HepG2 (cell line): ENCODE results near the gene AKR1A1. TPM values are rescaled to one million over a fixed set of nuclear protein-coding genes. Genes with fewer than 3 reads are reported as not detected.
A peak's percentile ranks its signal among the peaks of the same experiment; 100 is the strongest.
"Not testable (repeated sequence)": the region's sequence is repeated elsewhere in the genome, so short reads cannot be mapped to it uniquely, and the experiment has no call there.

Experiments used
- ATAC-seq: fragments of 200-7000 bp; cut with Tn5 transposase; 3 replicates; pipeline ENCODE4 v1.9.1; 2020; ENCODE audit warnings: mild to moderate bottlenecking, moderate library complexity
- BruUV-seq: library from RNA; stranded (reverse); fragments of 400-500 nt; replicated peaks from 2 replicates; lab custom pipeline; 2021; lab: Mats Ljungman, UMichigan
- CTCF ChIA-PET: fragments of 300-600 bp; formaldehyde crosslinking; extraction: SDS; loops from one replicate; lab custom pipeline; 2021; ENCODE audit warnings: low total read pairs, inconsistent platforms, low intra/inter-chr PET ratio; lab: Yijun Ruan, JAX
- POLR2A ChIA-PET: fragments of 350-600 bp; sonication (Branson Sonifier 250); formaldehyde crosslinking; loops from one replicate; lab custom pipeline; 2020; ENCODE audit warnings: antibody characterized with exemption, inconsistent platforms; lab: Yijun Ruan, JAX
- DNase-seq: peaks from one replicate; pipeline ENCODE4 v3.0.0-alpha.2; 2015; ENCODE audit warnings: low spot score
- FAIRE-seq: peaks from 3 replicates; lab custom pipeline; 2011; peaks lifted over from hg19 to GRCh38; lab: Jason Lieb, UNC
- H2AFZ ChIP-seq: one replicate; pipeline ENCODE4 v1.6.1; 2011; ENCODE audit warnings: low read length, inconsistent platforms
- H3K27ac ChIP-seq: fragments of 300-600 bp; 3 replicates; pipeline ENCODE4 v1.8.0; 2011; ENCODE audit warnings: mixed run types, mild to moderate bottlenecking, mixed read lengths, low read length, inconsistent platforms; ENCODE audit not compliant: insufficient read depth; ENCODE audit errors: extremely low read length
- H3K27me3 ChIP-seq, 2 experiments: fragments of 200-600 bp in 1 of 2; 2 replicates in 1 of 2; 3 replicates in 1 of 2; pipeline versions ENCODE4 v1.6.0 to v1.8.0; 2011; ENCODE audit warnings: low read length in 2 of 2, mild to moderate bottlenecking in 2 of 2, moderate library complexity in 2 of 2, inconsistent platforms in 1 of 2; ENCODE audit not compliant: insufficient read depth in 2 of 2, control insufficient read depth in 1 of 2
- H3K36me3 ChIP-seq, 2 experiments: fragments of 200-600 bp in 1 of 2; replicated peaks in 1 of 2; 2 replicates in 1 of 2; 3 replicates in 1 of 2; pipeline versions ENCODE4 v1.5.1 to v1.8.0; 2011; ENCODE audit warnings: low read length in 2 of 2, inconsistent platforms in 1 of 2; ENCODE audit not compliant: insufficient read depth in 2 of 2, control insufficient read depth in 1 of 2
- H3K4me1 ChIP-seq: 2 replicates; pipeline ENCODE4 v1.5.1; 2012; ENCODE audit warnings: low read length, inconsistent platforms; ENCODE audit not compliant: insufficient read depth
- H3K4me2 ChIP-seq: 2 replicates; pipeline ENCODE4 v1.6.0; 2011; ENCODE audit warnings: low read depth, low read length, inconsistent platforms
- H3K4me3 ChIP-seq, 3 experiments: fragments of 200-600 bp in 1 of 3; sonication (generic), shearing (Covaris generic) in 1 of 3; replicated peaks in 1 of 3; 2 replicates each; pipeline ENCODE4 v1.5.1; 2011 to 2016; ENCODE audit warnings: low read length in 3 of 3, inconsistent platforms in 2 of 3, low read depth in 2 of 3, mild to moderate bottlenecking in 2 of 3, control low read depth in 1 of 3, mixed read lengths in 1 of 3; ENCODE audit not compliant: insufficient read depth in 1 of 3
- H3K79me2 ChIP-seq: one replicate; pipeline ENCODE4 v1.6.1; 2011; ENCODE audit warnings: low read length, inconsistent platforms; ENCODE audit not compliant: insufficient read depth
- H3K9ac ChIP-seq: 2 replicates; pipeline ENCODE4 v1.6.0; 2011; ENCODE audit warnings: mild to moderate bottlenecking, low read depth, low read length, inconsistent platforms; ENCODE audit not compliant: insufficient read depth
- H3K9me3 ChIP-seq: 2 replicates; pipeline ENCODE4 v1.5.1; 2012; ENCODE audit warnings: mild to moderate bottlenecking, low read length
- H4K20me1 ChIP-seq: 2 replicates; pipeline ENCODE4 v1.6.0; 2011; ENCODE audit warnings: inconsistent platforms, mild to moderate bottlenecking, low read length, moderate library complexity; ENCODE audit not compliant: insufficient read depth
- CCAR2 ChIP-seq: fragments of 200-400 bp; formaldehyde crosslinking; optimal IDR thresholded peaks from 2 replicates; pipeline ENCODE3; 2018; ENCODE audit warnings: low read depth, mild to moderate bottlenecking, low read length, moderate library complexity
- GFI1 ChIP-seq: sonication (generic); formaldehyde crosslinking; IDR thresholded peaks from 2 replicates; pipeline ENCODE4 v1.5.0; 2020; ENCODE audit warnings: missing genetic modification reagents, mild to moderate bottlenecking, borderline replicate concordance
- NR1H2 ChIP-seq: sonication (generic); formaldehyde crosslinking; IDR thresholded peaks from 2 replicates; pipeline ENCODE4 v1.8.1; 2022; ENCODE audit warnings: low read depth, missing genetic modification reagents, borderline replicate concordance
- SUZ12 ChIP-seq: fragments of 150-350 bp; IDR thresholded peaks from 2 replicates; pipeline ENCODE4 v1.6.1; 2014; ENCODE audit warnings: low read depth, low read length
- ZBTB3 ChIP-seq: sonication (generic); formaldehyde crosslinking; IDR thresholded peaks from 2 replicates; pipeline ENCODE4 v1.4.0; 2020; ENCODE audit warnings: low read depth, mild to moderate bottlenecking, moderate library complexity, missing genetic modification reagents, borderline replicate concordance
- ZC3H4 ChIP-seq: sonication (generic); formaldehyde crosslinking; IDR thresholded peaks from 2 replicates; pipeline ENCODE4 v1.4.0; 2020; ENCODE audit warnings: missing genetic modification reagents, borderline replicate concordance
- ZEB1 ChIP-seq: IDR thresholded peaks from 2 replicates; pipeline ENCODE4 v1.6.1; 2012; ENCODE audit warnings: mild to moderate bottlenecking, low read depth, inconsistent platforms; ENCODE audit not compliant: insufficient replicate concordance
- ZNF124 ChIP-seq: sonication (generic); formaldehyde crosslinking; IDR thresholded peaks from 2 replicates; pipeline ENCODE4 v1.4.0; 2020; ENCODE audit warnings: missing genetic modification reagents
- ZNF549 ChIP-seq: sonication (generic); formaldehyde crosslinking; IDR thresholded peaks from 2 replicates; pipeline ENCODE4 v1.5.0; 2020; ENCODE audit warnings: missing genetic modification reagents
- ZNF597 ChIP-seq: sonication (generic); formaldehyde crosslinking; IDR thresholded peaks from 2 replicates; pipeline ENCODE4 v1.5.0; 2020; ENCODE audit warnings: missing genetic modification reagents
- ZNF629 ChIP-seq: sonication (generic); formaldehyde crosslinking; conservative IDR thresholded peaks from 2 replicates; pipeline ENCODE4 v1.5.0; 2020; ENCODE audit warnings: missing genetic modification reagents
- ZNF652 ChIP-seq: IDR thresholded peaks from 2 replicates; pipeline ENCODE4 v1.6.1; 2016; ENCODE audit warnings: low read depth, borderline replicate concordance
- ZNF746 ChIP-seq: sonication (generic); formaldehyde crosslinking; IDR thresholded peaks from 2 replicates; pipeline ENCODE4 v1.8.0; 2022; ENCODE audit warnings: mild to moderate bottlenecking, missing genetic modification reagents
- WGBS: methylation state at CpG from one replicate; pipeline ENCODE4 v1.1.6; 2017; ENCODE audit warnings: low lambda C conversion rate; 5-methylcytosine and 5-hydroxymethylcytosine counted together
- in situ Hi-C: cut with HindIII; loops from 2 replicates; pipeline ENCODE4 v1.10.0; 2017; ENCODE audit warnings: low pct_unique_long_range_greater_than_20kb; ENCODE audit not compliant: extremely low pct_ligation_motif_present
- intact Hi-C: fragments of 100-400 bp; cut with micrococcal nuclease; formaldehyde crosslinking; loops from one replicate; pipeline ENCODE4 v1.10.0; 2022; ENCODE audit not compliant: unreplicated experiment
- polyA plus RNA-seq, 8 experiments: library from polyadenylated mRNA; depleted of rRNA in 3 of 8; stranded (reverse) in 7 of 8; unstranded in 1 of 8; fragments of >200 nt; fragmentation: Illumina TruSeq in 4 of 8; extraction: Trizol in 4 of 8; gene quantifications; 2 replicates each; pipeline versions ENCODE4 v1.2.1 to v1.2.3, GENCODE V29; 2011 to 2016; ENCODE audit warnings: low read depth in 4 of 8, missing spikeins in 1 of 8, mixed read lengths in 1 of 8; ENCODE audit not compliant: insufficient read depth in 1 of 8
- total RNA-seq, 5 experiments: library from RNA; depleted of rRNA; stranded (reverse); fragments of >200 nt; fragmentation: Illumina TruSeq; extraction: Trizol; gene quantifications; 2 replicates each; pipeline ENCODE4 v1.2.3, GENCODE V29; 2016; ENCODE audit warnings: low read depth in 1 of 5
- TF ChIP-seq, protein P1 (sequence below): IDR thresholded peaks from 2 replicates; pipeline ENCODE4 v1.6.1; 2016; ENCODE audit warnings: low read depth, borderline replicate concordance
- TF ChIP-seq, protein P2 (sequence below): sonication (generic); formaldehyde crosslinking; IDR thresholded peaks from 2 replicates; pipeline ENCODE4 v1.4.0; 2020; ENCODE audit warnings: missing genetic modification reagents

Gene AKR1A1
- total and polyA plus RNA-seq, 2 of the 13 experiments (the other 11 are each of a cell fraction or from before 2014, with no cell fraction given), result 181 to 217 TPM

GRCh38 chr1:45513532-45514260 lies 36.9 kb upstream of the AKR1A1 start:
- H2AFZ ChIP-seq, H3K9ac ChIP-seq, DNase-seq, H3K27me3 ChIP-seq, H3K27ac ChIP-seq, H3K9me3 ChIP-seq, H3K4me2 ChIP-seq, ATAC-seq, H3K4me3 ChIP-seq, intact Hi-C loops, FAIRE-seq: not testable (repeated sequence)
- H3K4me1 ChIP-seq, result peaks cover 59% of the 10 kb centered on the region
- TF ChIP-seq ZC3H4 (CRISPR knock-in tag) (0 out of 2 replicates have a peak, but pooled peaks have one; percentile 63), ZNF652 (CRISPR knock-in tag) (0 out of 2 replicates have a peak, but pooled peaks have one; percentile 23)
- in situ Hi-C loops, result loop anchor here (5.0 kb wide), 1 partner anchor 54 kb away; no protein-coding TSS in a partner anchor
- peaks cover 37% of the 10 kb centered on the region for H3K79me2 ChIP-seq
- ChIA-PET POLR2A (interaction anchor here (3.2 to 8.0 kb wide), 4 partner anchors 8 to 56 kb away, joined by 18 to 110 read pairs (median 38); partner anchors contain the start of genes CCDC163, MMACHC and PRDX1), CTCF (interaction anchor here (3.6 kb wide), 1 partner anchor 56 kb away, joined by 49 read pairs; no protein-coding TSS in a partner anchor)
- TSS peak; percentile 2 for BruUV-seq
- peaks cover 42% of the 10 kb centered on the region for H4K20me1 ChIP-seq
- 82% methylated on average over 9 of the region's 9 CpGs for WGBS
- H3K36me3 ChIP-seq, result peaks cover 38 to 81% of the 10 kb centered on the region in 2 experiments

DNA sequence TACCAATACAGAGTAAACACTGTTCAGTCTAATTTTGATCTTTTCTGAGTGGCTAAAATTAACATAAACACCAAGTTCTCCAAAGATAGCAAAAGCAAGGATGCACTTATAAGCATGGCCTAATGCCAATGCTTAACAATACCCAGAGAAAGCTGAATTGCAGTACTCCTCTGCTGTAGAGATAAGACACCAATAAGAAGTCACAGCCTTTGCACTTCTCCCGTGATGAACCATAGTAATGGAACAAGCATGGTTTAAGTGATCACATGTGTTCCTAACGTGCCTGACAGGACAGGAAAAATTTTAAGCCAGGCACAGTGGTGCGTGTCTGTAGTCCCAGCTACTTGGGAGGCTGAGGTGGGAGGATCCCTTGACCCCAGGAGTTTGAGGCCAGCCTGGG lies 34.6 kb upstream of the AKR1A1 start:
- intact Hi-C loops, result no loop called here
- TF ChIP-seq ZNF746 (CRISPR knock-in tag), result no peak
- no peak for TF ChIP-seq SUZ12
- TF ChIP-seq NR1H2 (CRISPR knock-in tag), result no peak
- TF ChIP-seq, protein P1, sequence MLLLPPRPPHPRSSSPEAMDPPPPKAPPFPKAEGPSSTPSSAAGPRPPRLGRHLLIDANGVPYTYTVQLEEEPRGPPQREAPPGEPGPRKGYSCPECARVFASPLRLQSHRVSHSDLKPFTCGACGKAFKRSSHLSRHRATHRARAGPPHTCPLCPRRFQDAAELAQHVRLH, result no peak
- TF ChIP-seq ZNF597 (CRISPR knock-in tag), result no peak
- no peak for TF ChIP-seq GFI1 (CRISPR knock-in tag)
- TF ChIP-seq CCAR2, result no peak
- TF ChIP-seq ZEB1, result no peak
- no peak for TF ChIP-seq ZNF124 (CRISPR knock-in tag)
- TF ChIP-seq, protein P2, sequence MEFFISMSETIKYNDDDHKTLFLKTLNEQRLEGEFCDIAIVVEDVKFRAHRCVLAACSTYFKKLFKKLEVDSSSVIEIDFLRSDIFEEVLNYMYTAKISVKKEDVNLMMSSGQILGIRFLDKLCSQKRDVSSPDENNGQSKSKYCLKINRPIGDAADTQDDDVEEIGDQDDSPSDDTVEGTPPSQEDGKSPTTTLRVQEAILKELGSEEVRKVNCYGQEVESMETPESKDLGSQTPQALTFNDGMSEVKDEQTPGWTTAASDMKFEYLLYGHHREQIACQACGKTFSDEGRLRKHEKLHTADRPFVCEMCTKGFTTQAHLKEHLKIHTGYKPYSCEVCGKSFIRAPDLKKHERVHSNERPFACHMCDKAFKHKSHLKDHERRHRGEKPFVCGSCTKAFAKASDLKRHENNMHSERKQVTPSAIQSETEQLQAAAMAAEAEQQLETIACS (CRISPR knock-in tag), result no peak
- TF ChIP-seq ZNF629 (CRISPR knock-in tag), result 0 out of 2 replicates have a peak, but pooled peaks have one; percentile 9
- TF ChIP-seq ZNF549, result no peak
- no peak for TF ChIP-seq ZBTB3 (CRISPR knock-in tag)

More for the DNA sequence above, 34.6 kb upstream of the AKR1A1 start:
- no peak overlapping the region for H3K27ac ChIP-seq
- no TSS peak for BruUV-seq
- POLR2A ChIA-PET, result interaction anchor here (1.5 to 13.3 kb wide), 4 partner anchors 8 to 52 kb away, joined by 5 to 690 read pairs (median 7); partner anchors contain the start of gene AKR1A1
- in situ Hi-C loops, result no loop called here
- H3K4me1 ChIP-seq, result peaks cover 62% of the 10 kb centered on the region
- WGBS, result 73% methylated on average over 3 of the region's 3 CpGs
- H3K4me3 ChIP-seq, result no peak overlapping the region
- H3K9ac ChIP-seq, result no peak overlapping the region
- FAIRE-seq, result no peak
- no peak overlapping the region for H2AFZ ChIP-seq
- CTCF ChIA-PET, result no interaction called here
- H4K20me1 ChIP-seq, result peaks cover 61% of the 10 kb centered on the region
- DNase-seq, result no peak
- H3K27me3 ChIP-seq, result no peaks in the 10 kb centered on the region; a peak in 1 of 5 replicates
- H3K36me3 ChIP-seq, result peaks cover 25 to 67% of the 10 kb centered on the region in 2 experiments
- no peak for ATAC-seq
- no peak overlapping the region for H3K4me2 ChIP-seq
- no peaks in the 10 kb centered on the region for H3K9me3 ChIP-seq
- peaks cover 59% of the 10 kb centered on the region for H3K79me2 ChIP-seq
